Neural progenitor cell (in vitro differentiated cells): Measurements from ENCODE around the gene NEK10. TPM values are rescaled to one million over a fixed set of nuclear protein-coding genes. Genes with fewer than 3 reads are reported as not detected.

Experiments used
- DNase-seq: peaks from one replicate; pipeline ENCODE4 v3.0.0-alpha.2; 2016; ENCODE audit warnings: low spot score
- H2AFZ ChIP-seq: fragments of 200-600 bp; sonication (generic); replicated peaks from 2 replicates; pipeline ENCODE4 v1.6.1; 2016; ENCODE audit warnings: antibody characterized with exemption
- H3F3A ChIP-seq: fragments of 200-600 bp; sonication (generic); 2 replicates; pipeline ENCODE4 v1.6.1; 2016; ENCODE audit warnings: antibody characterized with exemption, low read depth
- H3K27ac ChIP-seq: fragments of 200-600 bp; sonication (generic); 2 replicates; pipeline ENCODE4 v1.5.1; 2016; ENCODE audit warnings: mild to moderate bottlenecking
- H3K27me3 ChIP-seq: fragments of 200-600 bp; sonication (generic); 2 replicates; pipeline ENCODE4 v1.6.1; 2016; ENCODE audit warnings: mild to moderate bottlenecking, moderate library complexity
- H3K36me3 ChIP-seq: fragments of 200-600 bp; sonication (generic); 2 replicates; pipeline ENCODE4 v1.5.1; 2016
- H3K4me1 ChIP-seq: fragments of 200-600 bp; sonication (generic); 2 replicates; pipeline ENCODE4 v1.6.1; 2016; ENCODE audit warnings: mixed run types
- H3K4me2 ChIP-seq: fragments of 200-600 bp; sonication (generic); 2 replicates; pipeline ENCODE4 v1.6.1; 2016
- H3K4me3 ChIP-seq: fragments of 200-600 bp; sonication (generic); 2 replicates; pipeline ENCODE4 v1.5.1; 2016
- H3K79me2 ChIP-seq: fragments of 200-600 bp; sonication (generic); 2 replicates; pipeline ENCODE4 v1.6.1; 2016; ENCODE audit warnings: low read depth
- H3K9ac ChIP-seq: fragments of 200-600 bp; sonication (generic); 2 replicates; pipeline ENCODE4 v1.6.1; 2016
- H3K9me3 ChIP-seq: fragments of 200-600 bp; sonication (generic); 2 replicates; pipeline ENCODE4 v1.5.1; 2016; ENCODE audit warnings: low read depth
- H4K20me1 ChIP-seq: fragments of 200-600 bp; sonication (generic); 2 replicates; pipeline ENCODE4 v1.6.1; 2016; ENCODE audit warnings: low read depth
- H3K27ac Mint-ChIP-seq: 3 replicates; pipeline ENCODE4 v1.8.0; 2021; ENCODE audit warnings: mixed read lengths
- H3K27me3 Mint-ChIP-seq: 2 replicates; pipeline ENCODE4 v1.8.0; 2022; ENCODE audit warnings: low read depth, mild to moderate bottlenecking, inconsistent platforms, moderate library complexity, mixed read lengths; ENCODE audit not compliant: insufficient read depth
- H3K36me3 Mint-ChIP-seq: 3 replicates; pipeline ENCODE4 v1.8.0; 2021; ENCODE audit warnings: mixed read lengths
- H3K4me1 Mint-ChIP-seq: 3 replicates; pipeline ENCODE4 v1.8.0; 2021; ENCODE audit warnings: mixed read lengths
- H3K4me3 Mint-ChIP-seq: 3 replicates; pipeline ENCODE4 v1.8.0; 2021; ENCODE audit warnings: mild to moderate bottlenecking, moderate library complexity, mixed read lengths
- H3K9me3 Mint-ChIP-seq: 3 replicates; pipeline ENCODE4 v1.8.0; 2020; ENCODE audit warnings: mixed read lengths
- CTCF ChIP-seq: fragments of 200-600 bp; sonication (generic); IDR thresholded peaks from 2 replicates; pipeline ENCODE4 v1.5.1; 2017; ENCODE audit warnings: antibody characterized with exemption, mild to moderate bottlenecking
- EZH2 ChIP-seq: fragments of 200-600 bp; sonication (generic); IDR thresholded peaks from 2 replicates; pipeline ENCODE4 v1.6.1; 2017; ENCODE audit warnings: antibody characterized with exemption, mild to moderate bottlenecking, moderate library complexity
- EZH2phosphoT487 ChIP-seq: fragments of 200-600 bp; sonication (generic); IDR thresholded peaks from 2 replicates; pipeline ENCODE4 v1.6.1; 2017; ENCODE audit warnings: antibody characterized with exemption
- total RNA-seq: library from RNA; depleted of rRNA; stranded (reverse); fragments of >200 nt; gene quantifications from 2 replicates; pipeline ENCODE4 v1.2.3, GENCODE V29; 2015; ENCODE audit warnings: low replicate concordance

The NEK10 gene
- total RNA-seq, 1 donor from 2014 or later, result 0.54 TPM

DNA sequence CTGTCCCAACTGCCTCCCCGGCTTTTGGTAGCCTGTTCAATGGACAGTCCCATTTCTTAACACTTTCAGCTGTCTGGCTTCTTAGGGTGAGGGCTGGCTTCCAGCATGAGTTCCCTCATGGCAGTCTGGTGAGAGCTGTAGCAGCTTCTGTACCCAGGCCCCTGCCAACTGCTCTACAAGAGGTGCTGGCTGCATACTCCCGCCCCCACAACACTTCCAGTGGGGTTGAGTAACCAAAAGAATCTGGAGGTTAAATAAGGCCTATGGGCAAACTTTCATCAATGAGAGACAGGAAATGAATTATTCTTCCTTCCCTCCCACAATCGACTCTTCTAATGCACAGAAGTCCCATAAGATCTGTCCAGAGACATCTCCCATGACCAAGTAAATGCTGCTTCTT is 145.0 kb downstream of the NEK10 start:
- H3K79me2 ChIP-seq, result no peaks in the 10 kb centered on the region
- no peaks in the 10 kb centered on the region for H3K36me3 ChIP-seq
- H3K4me2 ChIP-seq, result no peak overlapping the region
- Mint-ChIP-seq H3K27me3 (no peaks in the 10 kb centered on the region), H3K4me1 (peaks cover 3% of the 10 kb centered on the region), H3K27ac (no peak overlapping the region), H3K36me3 (no peaks in the 10 kb centered on the region), H3K4me3 (no peak overlapping the region), H3K9me3 (peaks cover 2% of the 10 kb centered on the region)
- H3K4me3 ChIP-seq, result no peak overlapping the region
- H3K9me3 ChIP-seq, result no peaks in the 10 kb centered on the region
- DNase-seq, result no peak
- H3K9ac ChIP-seq, result no peak overlapping the region
- H3K27me3 ChIP-seq, result no peaks in the 10 kb centered on the region
- TF ChIP-seq CTCF (no peak), EZH2 (no peak), EZH2phosphoT487 (no peak)
- no peaks in the 10 kb centered on the region for H3F3A ChIP-seq
- no peak overlapping the region for H2AFZ ChIP-seq
- no peaks in the 10 kb centered on the region for H4K20me1 ChIP-seq
- no peaks in the 10 kb centered on the region for H3K4me1 ChIP-seq
- no peak overlapping the region for H3K27ac ChIP-seq

GRCh38 chr3:27221264-27221932 is 147.8 kb downstream of the NEK10 start:
- Histone ChIP-seq H3K4me2 (no peak overlapping the region), H4K20me1 (no peaks in the 10 kb centered on the region), H3K79me2 (no peaks in the 10 kb centered on the region), H2AFZ (no peak overlapping the region), H3F3A (no peaks in the 10 kb centered on the region), H3K9ac (no peak overlapping the region), H3K27ac (no peak overlapping the region), H3K4me3 (no peak overlapping the region), H3K9me3 (no peaks in the 10 kb centered on the region), H3K36me3 (no peaks in the 10 kb centered on the region), H3K27me3 (no peaks in the 10 kb centered on the region), H3K4me1 (no peaks in the 10 kb centered on the region)
- peaks cover 2% of the 10 kb centered on the region for H3K9me3 Mint-ChIP-seq
- H3K27ac Mint-ChIP-seq, result no peak overlapping the region
- TF ChIP-seq EZH2 (no peak), CTCF (no peak), EZH2phosphoT487 (no peak)
- DNase-seq, result no peak
- H3K27me3 Mint-ChIP-seq, result no peaks in the 10 kb centered on the region
- H3K4me1 Mint-ChIP-seq, result peaks cover 3% of the 10 kb centered on the region
- H3K36me3 Mint-ChIP-seq, result no peaks in the 10 kb centered on the region
- no peak overlapping the region for H3K4me3 Mint-ChIP-seq

- Histone ChIP-seq H3K36me3 (no peaks in the 10 kb centered on the region), H3K9ac (no peak overlapping the region), H3F3A (no peaks in the 10 kb centered on the region), H3K4me1 (no peaks in the 10 kb centered on the region), H3K79me2 (no peaks in the 10 kb centered on the region), H2AFZ (no peak overlapping the region), H3K4me3 (no peak overlapping the region), H3K9me3 (no peaks in the 10 kb centered on the region), H4K20me1 (no peaks in the 10 kb centered on the region), H3K27me3 (no peaks in the 10 kb centered on the region), H3K4me2 (no peak overlapping the region), H3K27ac (no peak overlapping the region)
- Mint-ChIP-seq H3K27me3 (no peaks in the 10 kb centered on the region), H3K4me1 (peaks cover 3% of the 10 kb centered on the region), H3K36me3 (no peaks in the 10 kb centered on the region), H3K9me3 (peaks cover 2% of the 10 kb centered on the region), H3K4me3 (no peak overlapping the region), H3K27ac (no peak overlapping the region)
- TF ChIP-seq CTCF (no peak), EZH2 (no peak), EZH2phosphoT487 (no peak)
- no peak for DNase-seq
Observed at GRCh38 chr3:27220166-27220565, 149.0 kb downstream of the NEK10 start.
